Stomach (tissue), 4 donors: ENCODE data around the gene CDH8.

Source experiments
- POLR2AphosphoS5 ChIP-seq, 3 donors: sonication (generic); formaldehyde crosslinking; IDR thresholded peaks; one replicate each; pipeline ENCODE4 v1.6.1; 2016; ENCODE audit warnings: antibody characterized with exemption in 3 of 3
- TF ChIP-seq, protein P1 (sequence below), 7 experiments: fragments of 450-650 bp in 4 of 7; fragments of 200-600 bp in 3 of 7; sonication (generic) in 3 of 7; IDR thresholded peaks; one replicate each; pipeline ENCODE4 v1.5.1; 2016 to 2019; ENCODE audit warnings: antibody characterized with exemption in 7 of 7, control low read depth in 2 of 7, mild to moderate bottlenecking in 1 of 7

DNA sequence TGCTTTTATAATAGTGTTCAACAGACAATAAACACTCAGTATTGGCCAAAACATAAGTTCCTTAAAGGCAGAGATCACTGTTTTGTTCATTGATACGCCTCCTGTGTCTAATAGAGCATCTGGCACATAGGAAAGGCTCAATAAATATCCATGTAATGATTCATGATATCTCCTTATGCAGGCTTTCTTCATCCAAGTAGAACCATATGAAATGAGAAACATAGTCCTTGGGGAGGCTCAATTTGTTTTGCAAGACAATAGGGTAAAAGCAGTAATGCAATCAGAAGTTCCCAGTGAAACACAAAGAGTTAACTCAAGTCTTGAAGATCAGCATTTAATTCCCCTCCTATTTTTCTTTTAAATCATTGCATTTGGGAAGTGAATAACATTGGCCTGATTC, 16.4 kb downstream of the CDH8 start:
- TF ChIP-seq, protein P1, sequence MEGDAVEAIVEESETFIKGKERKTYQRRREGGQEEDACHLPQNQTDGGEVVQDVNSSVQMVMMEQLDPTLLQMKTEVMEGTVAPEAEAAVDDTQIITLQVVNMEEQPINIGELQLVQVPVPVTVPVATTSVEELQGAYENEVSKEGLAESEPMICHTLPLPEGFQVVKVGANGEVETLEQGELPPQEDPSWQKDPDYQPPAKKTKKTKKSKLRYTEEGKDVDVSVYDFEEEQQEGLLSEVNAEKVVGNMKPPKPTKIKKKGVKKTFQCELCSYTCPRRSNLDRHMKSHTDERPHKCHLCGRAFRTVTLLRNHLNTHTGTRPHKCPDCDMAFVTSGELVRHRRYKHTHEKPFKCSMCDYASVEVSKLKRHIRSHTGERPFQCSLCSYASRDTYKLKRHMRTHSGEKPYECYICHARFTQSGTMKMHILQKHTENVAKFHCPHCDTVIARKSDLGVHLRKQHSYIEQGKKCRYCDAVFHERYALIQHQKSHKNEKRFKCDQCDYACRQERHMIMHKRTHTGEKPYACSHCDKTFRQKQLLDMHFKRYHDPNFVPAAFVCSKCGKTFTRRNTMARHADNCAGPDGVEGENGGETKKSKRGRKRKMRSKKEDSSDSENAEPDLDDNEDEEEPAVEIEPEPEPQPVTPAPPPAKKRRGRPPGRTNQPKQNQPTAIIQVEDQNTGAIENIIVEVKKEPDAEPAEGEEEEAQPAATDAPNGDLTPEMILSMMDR (IDR thresholded peaks at IDR 0.05), result no peak
- TF ChIP-seq POLR2AphosphoS5 (IDR thresholded peaks at IDR 0.05), result no peak
